Activated naive CD4-positive, alpha-beta T cell treated with Interleukin-2 at 50 U/mL for 16 hours (primary cell): ENCODE measurements around the gene UNC13D.

Experiments used
- DNase-seq: peaks from one replicate; pipeline ENCODE4 v3.0.0-alpha.2; 2020

Gene UNC13D

GRCh38 chr17:75849724-75850123 is 5.5 kb upstream of the UNC13D start:
- no peak for DNase-seq

GRCh38 chr17:75849279-75849646 is 5.1 kb upstream of the UNC13D start:
- no peak for DNase-seq

GRCh38 chr17:75848523-75849278 is 4.5 kb upstream of the UNC13D start:
- DNase-seq: peak; percentile 84

GRCh38 chr17:75847614-75848522 is 3.7 kb upstream of the UNC13D start:
- DNase-seq: no peak

- no peak for DNase-seq
These were observed 2.7 kb upstream of the UNC13D start for GRCh38 chr17:75846692-75847613.

- DNase-seq: no peak
These were observed 1.9 kb upstream of the UNC13D start for GRCh38 chr17:75845933-75846691.

- DNase-seq: peak; percentile 69
These were observed 981 bp upstream of the UNC13D start for GRCh38 chr17:75845058-75845711.

GRCh38 chr17:75844530-75845057 is 390 bp upstream of the UNC13D start:
- no peak for DNase-seq

GRCh38 chr17:75842963-75843576 is 1.1 kb downstream of the UNC13D start:
- DNase-seq: peak; percentile 37

- DNase-seq: no peak
These were observed 1.8 kb downstream of the UNC13D start for GRCh38 chr17:75842411-75842810.

- DNase-seq: no peak
These were observed 3.4 kb downstream of the UNC13D start for GRCh38 chr17:75840799-75841164.

- no peak for DNase-seq
These were observed 4.0 kb downstream of the UNC13D start for GRCh38 chr17:75839942-75840798.

GRCh38 chr17:75838410-75838809 is 5.8 kb downstream of the UNC13D start:
- DNase-seq: no peak

- no peak for DNase-seq
These were observed 6.3 kb downstream of the UNC13D start for GRCh38 chr17:75837899-75838298.

- DNase-seq: no peak
These were observed 7.6 kb downstream of the UNC13D start for GRCh38 chr17:75836605-75837004.

- no peak for DNase-seq
These were observed 8.6 kb downstream of the UNC13D start for GRCh38 chr17:75835654-75835987.

- DNase-seq: no peak
These were observed 9.1 kb downstream of the UNC13D start for GRCh38 chr17:75834928-75835653.

GRCh38 chr17:75834279-75834920 is 9.8 kb downstream of the UNC13D start:
- no peak for DNase-seq
